GM23338 (cell line): Measurements from ENCODE around the gene PCBP2.

ENCODE experiments used
- CREB1 ChIP-seq: fragments of 250-450 bp; sonication (Bioruptor Pico); IDR thresholded peaks from 2 replicates; pipeline ENCODE4 v1.5.0; 2020; ENCODE audit warnings: low read depth, mild to moderate bottlenecking, moderate library complexity
- CTCF ChIP-seq, 2 experiments: fragments of 200-600 bp in 1 of 2; sonication (generic) in 1 of 2; conservative IDR thresholded peaks; 2 replicates each; pipeline versions ENCODE4 v1.5.1 to v1.6.1; 2016 to 2017; ENCODE audit warnings: antibody characterized with exemption in 2 of 2, low read depth in 2 of 2, mild to moderate bottlenecking in 2 of 2, moderate library complexity in 1 of 2
- EZH2phosphoT487 ChIP-seq: fragments of 200-600 bp; sonication (generic); IDR thresholded peaks from one replicate; pipeline ENCODE4 v1.8.1; 2018; ENCODE audit warnings: antibody characterized with exemption; ENCODE audit not compliant: unreplicated experiment
- POLR2AphosphoS5 ChIP-seq: IDR thresholded peaks from 2 replicates; pipeline ENCODE4 v1.6.1; 2016; ENCODE audit warnings: antibody characterized with exemption, low read depth

GRCh38 chr12:53510181-53510812 lies 58.4 kb downstream of the PCBP2 start:
- TF ChIP-seq CTCF (conservative IDR thresholded peaks at IDR 0.05; ENCODE audit: low read depth in 2 of 2): no peak
- no peak for TF ChIP-seq POLR2AphosphoS5
- TF ChIP-seq EZH2phosphoT487: no peak
- no peak for TF ChIP-seq CREB1
